HG03565 (cell line): ENCODE data around the gene ABCC1.
"Not testable (repeated sequence)": the region's sequence is repeated elsewhere in the genome, so short reads cannot be mapped to it uniquely, and the experiment has no call there.

ENCODE experiments used
- ATAC-seq: cut with Tn5 transposase; IDR thresholded peaks from one replicate; pipeline ENCODE4 v1.9.1; 2021; ENCODE audit warnings: mild to moderate bottlenecking, moderate library complexity; ENCODE audit not compliant: unreplicated experiment

ABCC1 gene

GRCh38 chr16:15966420-15966819 lies 17.0 kb downstream of the ABCC1 start:
- ATAC-seq, result no peak

GRCh38 chr16:15966836-15967546 lies 17.6 kb downstream of the ABCC1 start:
- ATAC-seq, result no peak

DNA sequence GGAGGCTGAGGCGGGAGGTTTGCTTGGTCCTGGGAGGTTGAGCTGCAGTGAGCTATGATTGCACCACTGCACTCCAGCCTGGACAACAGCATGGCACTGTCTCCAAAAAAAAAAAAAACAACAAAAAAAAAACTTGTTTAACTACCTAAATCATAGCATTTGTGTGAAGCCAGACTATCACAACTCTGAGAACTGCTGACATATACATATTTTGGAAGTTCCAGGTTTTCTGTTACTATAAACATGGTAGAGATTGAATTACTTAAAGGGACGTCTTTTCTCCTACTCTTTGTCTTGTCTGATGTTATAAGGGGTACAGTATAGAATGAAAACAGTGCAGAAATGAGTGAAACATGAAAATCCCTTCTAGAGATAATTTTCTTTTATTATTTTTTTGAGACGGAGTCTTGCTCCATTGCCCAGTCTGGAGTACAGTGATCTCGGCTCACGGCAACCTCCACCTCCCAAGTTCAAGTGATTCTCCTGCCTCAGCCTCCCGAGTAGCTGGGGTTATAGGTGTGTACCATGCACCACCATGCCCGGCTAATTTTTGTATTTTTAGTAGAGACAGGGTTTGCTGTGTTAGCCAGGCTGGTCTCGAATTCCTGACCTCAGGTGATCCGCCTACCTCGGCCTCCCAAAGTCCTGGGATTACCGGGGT lies 18.4 kb downstream of the ABCC1 start:
- no peak for ATAC-seq

DNA sequence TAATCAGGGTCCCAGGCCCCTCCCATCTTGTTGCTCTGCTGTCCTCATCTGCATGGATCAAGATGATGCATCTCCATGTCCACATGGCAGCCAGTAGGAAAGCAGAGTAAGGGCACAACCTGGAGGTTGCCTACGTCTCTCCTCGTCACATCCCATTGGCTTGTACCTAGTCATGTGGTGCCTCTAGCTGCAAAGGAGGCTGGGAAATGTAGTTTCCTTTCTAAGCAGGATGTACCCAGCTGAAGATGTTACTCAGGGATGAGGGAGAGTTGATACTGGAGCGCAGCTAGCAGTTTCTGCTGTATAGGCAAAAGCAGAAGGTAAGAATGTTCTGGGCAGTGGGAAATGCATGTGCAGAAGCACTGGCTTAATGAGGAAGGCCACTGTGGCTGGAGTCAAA lies 20.8 kb downstream of the ABCC1 start:
- ATAC-seq, result no peak

DNA sequence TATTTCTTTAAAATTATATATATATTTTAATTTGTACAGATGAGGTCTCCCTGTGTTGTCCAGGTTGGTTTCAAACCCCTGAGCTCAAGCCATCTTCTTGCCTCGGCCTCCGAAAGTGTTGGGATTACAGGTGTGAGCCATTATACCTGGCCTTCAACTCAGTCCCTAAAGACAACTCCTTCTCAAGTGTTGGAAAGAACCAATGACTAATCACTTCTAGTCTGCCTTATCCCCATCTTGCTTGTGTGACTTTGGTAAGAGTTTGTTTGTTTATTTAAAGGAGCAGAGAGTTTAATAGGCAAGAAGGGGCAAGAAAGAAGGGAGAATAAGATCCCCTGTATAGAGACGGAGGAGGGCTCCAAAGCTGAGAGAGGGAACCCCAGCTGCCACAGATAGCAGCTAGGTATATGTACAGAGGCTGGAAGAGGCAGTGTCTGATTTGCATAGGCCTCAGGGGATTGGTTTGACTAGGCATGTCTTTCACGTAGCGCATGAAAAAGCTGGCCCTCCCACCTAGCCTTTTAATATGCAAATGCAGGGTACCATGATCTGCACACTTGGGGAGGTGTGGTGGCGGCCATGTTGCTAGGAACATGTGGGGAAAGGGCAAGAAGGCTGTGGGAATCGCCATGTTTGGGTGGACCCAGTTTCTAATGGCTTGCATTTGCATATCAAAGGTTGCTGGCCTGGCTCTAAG lies 21.5 kb downstream of the ABCC1 start:
- ATAC-seq, result no peak

DNA sequence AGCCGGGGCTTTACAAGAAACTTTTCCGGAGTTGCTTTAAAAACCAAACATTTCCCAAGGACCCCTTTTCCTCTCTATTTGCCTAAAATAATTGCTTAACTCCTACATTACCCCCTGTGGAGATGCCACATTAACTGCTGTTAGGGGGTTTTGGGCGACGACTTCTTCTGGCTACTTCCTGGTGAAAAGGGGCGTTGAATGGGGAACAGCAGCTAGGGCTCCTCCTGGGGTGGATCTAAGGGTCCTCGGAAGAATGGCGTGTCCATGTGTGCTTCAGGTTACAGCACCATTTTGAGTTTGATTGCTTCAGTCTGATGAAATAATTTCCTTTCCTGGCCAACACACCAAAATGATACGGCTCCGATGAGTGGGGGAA lies 22.0 kb downstream of the ABCC1 start:
- no peak for ATAC-seq

- ATAC-seq, result no peak
Measured at GRCh38 chr16:15972046-15972868, 22.8 kb downstream of the ABCC1 start.

DNA sequence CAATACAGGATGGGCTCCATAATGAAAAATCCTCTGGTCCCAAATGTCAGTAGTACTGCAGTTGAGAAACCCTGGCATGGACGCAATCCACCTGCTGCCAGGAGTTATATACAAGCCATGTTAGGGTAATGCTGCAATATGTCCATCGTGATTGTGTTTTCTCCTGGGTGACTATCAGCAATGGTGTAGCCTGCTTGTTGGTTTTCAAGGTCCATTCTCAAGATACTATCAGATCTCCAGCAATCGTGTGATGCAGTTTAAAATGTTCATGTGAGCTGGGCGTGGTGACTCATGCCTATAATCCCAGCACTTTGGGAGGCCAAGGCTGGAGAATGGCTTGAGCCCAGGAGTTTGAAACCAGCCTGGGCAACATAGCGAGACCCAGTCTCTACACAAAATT lies 24.0 kb downstream of the ABCC1 start:
- ATAC-seq, result no peak

DNA sequence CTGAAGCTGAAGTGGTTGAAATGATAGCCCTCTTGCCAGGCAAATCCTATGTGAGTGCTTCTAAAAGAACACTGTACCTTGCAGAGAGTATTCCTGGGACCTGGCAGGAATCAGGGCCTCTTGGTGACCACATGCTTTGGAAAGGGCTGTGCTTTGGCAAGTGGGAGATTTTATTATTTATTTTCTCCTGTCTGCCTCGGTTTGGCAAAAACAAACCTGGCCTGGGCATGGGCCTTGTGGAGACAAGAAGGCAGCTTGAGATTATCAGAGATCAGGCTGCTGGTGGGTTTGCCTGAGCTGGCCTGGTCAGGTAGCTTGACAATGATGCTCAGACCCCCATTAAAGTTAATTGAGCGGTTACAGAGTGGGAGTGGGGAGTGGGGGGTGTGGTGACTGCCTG lies 24.6 kb downstream of the ABCC1 start:
- no peak for ATAC-seq

DNA sequence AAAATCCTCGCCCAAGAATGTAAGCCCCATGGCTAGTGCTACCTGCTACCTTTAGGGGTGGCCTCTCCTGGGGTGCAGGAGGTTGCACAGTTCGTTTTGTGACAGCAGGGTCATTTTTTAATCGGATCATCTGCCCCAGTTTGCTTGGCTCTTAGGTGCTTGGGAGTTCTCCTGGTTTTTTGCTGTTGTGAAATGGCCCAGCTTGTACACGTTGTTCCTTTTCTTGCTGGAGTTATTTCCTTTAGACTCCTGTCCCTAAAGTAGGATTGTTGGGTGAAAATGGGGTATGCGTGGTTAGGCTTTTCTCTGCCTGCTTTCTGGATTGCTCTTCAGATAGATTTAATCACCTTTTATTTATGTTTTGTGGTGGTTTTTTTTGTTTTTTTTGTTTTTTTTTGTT lies 25.8 kb downstream of the ABCC1 start:
- no peak for ATAC-seq

- no peak for ATAC-seq
Measured at GRCh38 chr16:15976225-15976812, 26.9 kb downstream of the ABCC1 start.

- ATAC-seq, result no peak
Measured at GRCh38 chr16:15976929-15977637, 27.7 kb downstream of the ABCC1 start.

DNA sequence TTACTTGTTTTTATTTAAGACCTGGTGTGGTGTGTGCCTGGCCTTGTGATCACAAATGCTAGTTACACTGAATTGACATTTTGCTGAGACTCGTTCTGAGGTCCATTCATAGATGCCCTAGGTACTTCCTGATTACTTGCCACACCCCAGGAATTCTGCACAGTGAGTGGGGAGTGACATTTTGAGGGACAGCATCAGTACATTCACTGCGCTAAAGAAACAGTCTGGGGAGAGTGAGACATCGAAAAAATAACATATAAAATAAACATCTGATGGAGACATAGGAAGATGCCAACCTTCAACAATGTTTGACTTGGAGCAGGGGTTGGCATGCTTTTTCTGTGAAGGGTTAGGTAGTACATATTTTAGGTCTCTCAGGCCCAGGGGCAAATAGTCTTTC lies 30.4 kb downstream of the ABCC1 start:
- no peak for ATAC-seq

GRCh38 chr16:15980329-15980728 lies 30.9 kb downstream of the ABCC1 start:
- ATAC-seq, result no peak

- no peak for ATAC-seq
Measured at GRCh38 chr16:15981382-15981781, 32.0 kb downstream of the ABCC1 start.

GRCh38 chr16:15982194-15982915 lies 32.9 kb downstream of the ABCC1 start:
- not testable (repeated sequence) for ATAC-seq

- ATAC-seq, result no peak
Measured at GRCh38 chr16:15983898-15984297, 34.5 kb downstream of the ABCC1 start.

DNA sequence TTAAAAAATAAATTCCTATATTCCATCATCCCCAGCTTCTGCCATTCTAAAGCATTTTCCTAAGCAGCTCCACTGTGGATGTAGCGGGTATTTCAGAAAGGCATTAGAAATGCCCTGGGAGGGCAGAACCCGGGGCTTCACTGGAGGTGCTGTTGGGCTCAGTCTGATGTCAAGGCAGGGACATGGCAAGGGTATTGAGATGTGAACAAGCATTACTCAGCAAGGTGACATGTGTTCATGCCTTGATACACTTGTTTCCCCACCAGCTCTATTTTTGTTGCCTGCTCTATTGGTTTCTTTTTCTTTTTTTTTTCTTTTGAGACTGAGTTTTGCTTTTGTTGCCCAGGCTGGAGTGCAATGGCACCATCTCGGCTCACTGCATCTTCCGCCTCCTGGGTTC lies 35.7 kb downstream of the ABCC1 start:
- no peak for ATAC-seq

GRCh38 chr16:15986261-15986660 lies 36.8 kb downstream of the ABCC1 start:
- ATAC-seq, result no peak
